ENCODE measurements around the gene SDK1.
"Not testable (repeated sequence)": the region's sequence is repeated elsewhere in the genome, so short reads cannot be mapped to it uniquely, and the experiment has no call there.

Gene SDK1

DNA sequence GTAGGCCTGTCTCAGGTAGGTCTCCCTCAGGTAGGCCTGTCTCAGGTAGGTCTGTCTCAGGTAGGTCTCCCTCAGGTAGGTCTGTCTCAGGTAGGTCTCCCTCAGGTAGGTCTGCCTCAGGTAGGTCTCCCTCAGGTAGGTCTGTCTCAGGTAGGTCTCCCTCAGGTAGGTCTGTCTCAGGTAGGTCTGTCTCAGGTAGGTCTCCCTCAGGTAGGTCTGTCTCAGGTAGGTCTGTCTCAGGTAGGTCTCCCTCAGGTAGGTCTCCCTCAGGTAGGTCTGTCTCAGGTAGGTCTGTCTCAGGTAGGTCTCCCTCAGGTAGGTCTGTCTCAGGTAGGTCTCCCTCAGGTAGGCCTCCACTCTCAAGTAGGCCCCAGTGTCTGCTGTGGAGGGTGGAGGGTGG is 281.1 kb downstream of the SDK1 start:
- DNase-seq (ENCODE audit: low spot score), result not testable (repeated sequence)

DNA sequence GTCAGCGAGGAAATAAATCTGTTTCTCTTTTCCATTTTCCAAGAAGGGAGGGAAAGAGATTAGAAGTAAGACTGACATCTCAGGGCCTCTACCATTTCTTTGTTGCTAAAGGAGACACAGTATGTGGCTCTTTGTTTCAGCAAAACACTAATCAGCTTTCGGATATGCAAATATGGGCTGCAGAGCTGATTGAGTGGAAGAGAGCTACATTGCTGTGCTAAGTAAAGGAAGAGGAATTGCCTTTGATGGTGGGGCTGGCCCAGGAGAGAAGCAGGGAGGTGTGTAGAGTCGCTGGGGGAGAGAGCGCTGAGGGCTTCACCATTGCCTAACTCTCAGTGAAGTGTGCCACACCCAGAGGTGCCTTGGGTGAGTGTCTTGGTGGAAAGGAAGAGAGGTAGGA is 284.8 kb downstream of the SDK1 start:
- no peak for DNase-seq (ENCODE audit: low spot score)

- DNase-seq (ENCODE audit: low spot score), result peak; percentile 11
Measured at GRCh38 chr7:3588341-3588740, 287.3 kb downstream of the SDK1 start.

- no peak for DNase-seq (ENCODE audit: low spot score)
Measured at GRCh38 chr7:3589752-3590151, 288.7 kb downstream of the SDK1 start.

- DNase-seq (ENCODE audit: low spot score), result no peak
Measured at GRCh38 chr7:3591219-3591618, 290.2 kb downstream of the SDK1 start.

GRCh38 chr7:3591944-3592343 is 290.9 kb downstream of the SDK1 start:
- no peak for DNase-seq (ENCODE audit: low spot score)

GRCh38 chr7:3592401-3593134 is 291.5 kb downstream of the SDK1 start:
- peak; percentile 8 for DNase-seq (ENCODE audit: low spot score)

- no peak for DNase-seq (ENCODE audit: low spot score)
Measured at GRCh38 chr7:3594901-3595300, 293.8 kb downstream of the SDK1 start.

DNA sequence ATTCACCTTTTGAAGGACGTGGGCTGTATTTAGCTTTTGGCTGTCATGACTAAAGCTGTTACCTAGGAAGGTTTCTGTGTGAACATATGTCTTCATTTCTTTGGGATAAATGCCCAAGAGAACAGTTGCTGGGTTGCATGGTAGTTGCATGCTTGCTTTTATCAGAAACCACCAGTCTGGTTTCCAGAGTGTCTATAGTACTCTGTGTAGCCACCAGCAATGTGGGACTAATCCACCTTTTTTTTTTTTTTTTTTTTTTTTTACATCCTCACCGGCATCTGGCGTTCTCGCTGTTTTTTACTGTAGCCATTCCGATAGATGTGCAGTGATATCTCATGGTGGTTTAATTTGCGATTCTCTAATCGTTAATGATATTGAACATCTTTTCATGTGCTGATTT is 297.8 kb downstream of the SDK1 start:
- DNase-seq (ENCODE audit: low spot score), result no peak

DNA sequence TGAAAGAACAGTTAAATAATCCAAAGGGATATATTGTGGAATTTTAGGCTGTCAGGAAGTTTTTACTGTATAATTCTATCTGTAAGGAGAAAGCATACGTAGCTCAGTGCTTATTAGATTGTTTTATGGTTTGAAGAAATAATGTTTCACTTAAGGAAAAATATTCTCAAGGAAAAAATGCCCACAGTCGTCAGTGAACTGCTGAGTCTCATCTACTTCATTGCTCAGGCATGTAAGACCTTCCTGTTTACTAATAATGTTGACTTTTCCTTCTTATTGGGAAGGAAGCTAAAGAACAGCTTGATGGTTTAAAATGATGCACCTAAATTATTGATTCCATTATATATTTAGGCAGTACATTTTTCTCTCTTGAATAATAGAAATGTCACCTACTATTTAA is 304.2 kb downstream of the SDK1 start:
- peak; percentile 53 for DNase-seq (ENCODE audit: low spot score)

- DNase-seq (ENCODE audit: low spot score), result no peak
Measured at GRCh38 chr7:3606436-3606835, 305.4 kb downstream of the SDK1 start.

GRCh38 chr7:3607847-3608246 is 306.8 kb downstream of the SDK1 start:
- DNase-seq (ENCODE audit: low spot score), result no peak

- DNase-seq (ENCODE audit: low spot score), result no peak
Measured at GRCh38 chr7:3616306-3616705, 315.3 kb downstream of the SDK1 start.

GRCh38 chr7:3630081-3630480 is 329.0 kb downstream of the SDK1 start:
- no peak for DNase-seq (ENCODE audit: low spot score)

DNA sequence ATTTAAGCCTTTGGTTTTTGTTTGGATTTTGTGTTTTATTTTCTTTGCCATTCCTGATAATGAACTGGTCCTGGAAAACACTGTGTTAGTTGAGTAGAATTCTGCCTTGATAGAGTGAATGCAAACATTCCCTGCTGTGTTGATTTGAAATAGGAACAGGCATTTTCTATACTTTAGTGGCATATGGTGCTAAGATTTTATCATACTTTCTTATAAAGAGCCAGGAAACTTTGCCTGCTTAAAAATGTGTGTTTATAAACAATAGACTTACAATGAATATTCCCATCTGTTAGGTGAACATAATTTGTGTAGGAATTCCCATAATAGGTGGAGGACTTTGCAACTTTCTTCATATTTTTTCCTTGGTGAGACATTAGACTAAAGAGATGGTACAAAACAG is 333.3 kb downstream of the SDK1 start:
- DNase-seq (ENCODE audit: low spot score), result no peak

- peak; percentile 6 for DNase-seq (ENCODE audit: low spot score)
Measured at GRCh38 chr7:3636131-3636860, 335.2 kb downstream of the SDK1 start.

GRCh38 chr7:3639253-3639652 is 338.2 kb downstream of the SDK1 start:
- DNase-seq (ENCODE audit: low spot score), result no peak

- DNase-seq (ENCODE audit: low spot score), result peak; percentile 17
Measured at GRCh38 chr7:3641582-3641981, 340.5 kb downstream of the SDK1 start.

GRCh38 chr7:3643091-3643490 is 342.0 kb downstream of the SDK1 start:
- DNase-seq (ENCODE audit: low spot score), result no peak

- peak; percentile 72 for DNase-seq (ENCODE audit: low spot score)
Measured at GRCh38 chr7:3648276-3648675, 347.2 kb downstream of the SDK1 start.

- DNase-seq (ENCODE audit: low spot score), result peak; percentile 6
Measured at GRCh38 chr7:3649250-3649649, 348.2 kb downstream of the SDK1 start.

GRCh38 chr7:3649678-3650440 is 348.8 kb downstream of the SDK1 start:
- peak; percentile 17 for DNase-seq (ENCODE audit: low spot score)

- DNase-seq (ENCODE audit: low spot score), result peak; percentile 18
Measured at GRCh38 chr7:3650844-3651243, 349.8 kb downstream of the SDK1 start.
